Measurements from ENCODE around the gene MARCHF11.

DNA sequence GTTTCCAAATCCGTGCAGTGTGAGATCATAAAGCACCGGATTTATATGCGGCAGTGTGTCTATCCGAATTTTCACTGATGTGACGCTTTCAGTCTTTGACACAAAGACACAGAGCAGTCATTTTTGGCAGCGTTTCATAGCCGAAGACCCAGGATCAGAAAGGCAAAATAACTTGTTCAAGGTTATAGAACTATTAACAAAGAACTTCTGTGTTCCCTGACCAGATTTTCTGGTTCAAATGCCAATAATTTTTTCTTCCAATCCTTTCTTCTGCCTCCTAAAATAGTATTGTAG lies 1.1 kb upstream of the MARCHF11 start:
- TF ChIP-seq POLR2A (IDR thresholded peaks at IDR 0.05; ENCODE audit: borderline replicate concordance, extremely low read depth, insufficient read depth, insufficient read length) = no peak
- TF ChIP-seq, protein P1, sequence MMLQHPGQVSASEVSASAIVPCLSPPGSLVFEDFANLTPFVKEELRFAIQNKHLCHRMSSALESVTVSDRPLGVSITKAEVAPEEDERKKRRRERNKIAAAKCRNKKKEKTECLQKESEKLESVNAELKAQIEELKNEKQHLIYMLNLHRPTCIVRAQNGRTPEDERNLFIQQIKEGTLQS (IDR thresholded peaks at IDR 0.05) = no peak
- no peak for TF ChIP-seq FOSL1 (IDR thresholded peaks at IDR 0.05; ENCODE audit: low read depth)
- TF ChIP-seq, protein P2, sequence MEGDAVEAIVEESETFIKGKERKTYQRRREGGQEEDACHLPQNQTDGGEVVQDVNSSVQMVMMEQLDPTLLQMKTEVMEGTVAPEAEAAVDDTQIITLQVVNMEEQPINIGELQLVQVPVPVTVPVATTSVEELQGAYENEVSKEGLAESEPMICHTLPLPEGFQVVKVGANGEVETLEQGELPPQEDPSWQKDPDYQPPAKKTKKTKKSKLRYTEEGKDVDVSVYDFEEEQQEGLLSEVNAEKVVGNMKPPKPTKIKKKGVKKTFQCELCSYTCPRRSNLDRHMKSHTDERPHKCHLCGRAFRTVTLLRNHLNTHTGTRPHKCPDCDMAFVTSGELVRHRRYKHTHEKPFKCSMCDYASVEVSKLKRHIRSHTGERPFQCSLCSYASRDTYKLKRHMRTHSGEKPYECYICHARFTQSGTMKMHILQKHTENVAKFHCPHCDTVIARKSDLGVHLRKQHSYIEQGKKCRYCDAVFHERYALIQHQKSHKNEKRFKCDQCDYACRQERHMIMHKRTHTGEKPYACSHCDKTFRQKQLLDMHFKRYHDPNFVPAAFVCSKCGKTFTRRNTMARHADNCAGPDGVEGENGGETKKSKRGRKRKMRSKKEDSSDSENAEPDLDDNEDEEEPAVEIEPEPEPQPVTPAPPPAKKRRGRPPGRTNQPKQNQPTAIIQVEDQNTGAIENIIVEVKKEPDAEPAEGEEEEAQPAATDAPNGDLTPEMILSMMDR (IDR thresholded peaks at IDR 0.05 in 2 of 3, conservative IDR thresholded peaks at IDR 0.05 in 1 of 3; ENCODE audit: borderline replicate concordance in 1 of 3, insufficient read depth in 1 of 3, low read depth in 2 of 3, low read length in 2 of 3) = no peak
- no peak for TF ChIP-seq REST (IDR thresholded peaks at IDR 0.05; ENCODE audit: low read depth)
- no peak for TF ChIP-seq EZH2 (IDR thresholded peaks at IDR 0.05)
- no peak for TF ChIP-seq POLR2AphosphoS5 (IDR thresholded peaks at IDR 0.05; ENCODE audit: low read depth, low read length)

Data from HCT116 (cell line).